ENCODE measurements around the gene ADA. TPM values are rescaled to one million over a fixed set of nuclear protein-coding genes. Genes with fewer than 3 reads are reported as not detected.
"Not testable (repeated sequence)": the region's sequence is repeated elsewhere in the genome, so short reads cannot be mapped to it uniquely, and the experiment has no call there.

ADA gene
- total RNA-seq, 4 donors from 2014 or later, result 4.0 to 13.9 (median 7.1) TPM

GRCh38 chr20:44594730-44595129 is 56.8 kb downstream of the ADA start:
- TF ChIP-seq POLR2A (IDR thresholded peaks at IDR 0.05) (no peak), CTCF (IDR thresholded peaks at IDR 0.05) (no peak)
- Histone ChIP-seq H3K9me3 (no peaks in the 10 kb centered on the region), H3K36me3 (peaks cover 0 to 16% of the 10 kb centered on the region in 2 donors), H3K4me1 (peaks cover 0 to 41% of the 10 kb centered on the region in 2 donors), H3K4me3 (replicated peaks in 1 of 3) (no peak overlapping the region), H3K27ac (no peak overlapping the region), H3K27me3 (no peaks in the 10 kb centered on the region)
- no peak for DNase-seq
- intact Hi-C loops (cut with DNase I), result no loop called here
- 50 to 100% methylated on average over 1 of the region's 1 CpG for WGBS, 2 donors

- peaks cover 0 to 16% of the 10 kb centered on the region in 2 donors for H3K36me3 ChIP-seq
- H3K27me3 ChIP-seq, result no peaks in the 10 kb centered on the region
- 82 to 84% methylated on average over 2 of the region's 2 CpGs for WGBS, 2 donors
- H3K4me1 ChIP-seq, result peaks cover 0 to 31% of the 10 kb centered on the region in 2 donors
- TF ChIP-seq POLR2A (IDR thresholded peaks at IDR 0.05), result no peak
- no peak for TF ChIP-seq CTCF (IDR thresholded peaks at IDR 0.05)
- H3K9me3 ChIP-seq, result no peaks in the 10 kb centered on the region
- H3K4me3 ChIP-seq (replicated peaks in 1 of 3), result no peak overlapping the region
- no peak for DNase-seq
- intact Hi-C loops (cut with DNase I), result no loop called here
- no peak overlapping the region for H3K27ac ChIP-seq
Observed at GRCh38 chr20:44593751-44594150, 57.7 kb downstream of the ADA start.

- Histone ChIP-seq H3K4me1 (peaks cover 0 to 23% of the 10 kb centered on the region in 2 donors), H3K36me3 (peaks cover 0 to 16% of the 10 kb centered on the region in 2 donors), H3K27ac (no peak overlapping the region), H3K27me3 (no peaks in the 10 kb centered on the region), H3K4me3 (replicated peaks in 1 of 3) (no peak overlapping the region), H3K9me3 (no peaks in the 10 kb centered on the region)
- TF ChIP-seq CTCF (IDR thresholded peaks at IDR 0.05) (no peak), POLR2A (IDR thresholded peaks at IDR 0.05) (no peak)
- intact Hi-C loops (cut with DNase I), result no loop called here
- DNase-seq, result no peak
- WGBS, 2 donors, result 90 to 91% methylated on average over 3 of the region's 3 CpGs
Observed at GRCh38 chr20:44592366-44592765, 59.1 kb downstream of the ADA start.

- peaks cover 0 to 25% of the 10 kb centered on the region in 2 donors for H3K4me1 ChIP-seq
- no peaks in the 10 kb centered on the region for H3K9me3 ChIP-seq
- H3K4me3 ChIP-seq (replicated peaks in 1 of 3), result no peak overlapping the region
- no peak overlapping the region for H3K27ac ChIP-seq
- H3K36me3 ChIP-seq, result peaks cover 0 to 16% of the 10 kb centered on the region in 2 donors
- no peak for TF ChIP-seq POLR2A (IDR thresholded peaks at IDR 0.05)
- TF ChIP-seq CTCF (IDR thresholded peaks at IDR 0.05), result no peak
- DNase-seq, result no peak
- WGBS, 2 donors, result 90 to 92% methylated on average over 9 of the region's 9 CpGs
- intact Hi-C loops (cut with DNase I), result no loop called here
- no peaks in the 10 kb centered on the region for H3K27me3 ChIP-seq
Observed at GRCh38 chr20:44590980-44591778, 60.3 kb downstream of the ADA start.

GRCh38 chr20:44589537-44589936 is 62.0 kb downstream of the ADA start:
- no peak overlapping the region for H3K27ac ChIP-seq
- WGBS, 2 donors, result 85 to 89% methylated on average over 4 of the region's 4 CpGs
- H3K4me1 ChIP-seq, result peaks cover 10 to 30% of the 10 kb centered on the region in 2 donors

GRCh38 chr20:44588321-44588720 is 63.2 kb downstream of the ADA start:
- H3K9me3 ChIP-seq; DNase-seq; H3K27ac ChIP-seq; H3K27me3 ChIP-seq; intact Hi-C loops (cut with DNase I); H3K4me3 ChIP-seq (replicated peaks in 1 of 3): not testable (repeated sequence)
- 96 to 97% methylated on average over 9 of the region's 9 CpGs for WGBS, 2 donors
- Histone ChIP-seq H3K36me3 (peaks cover 0 to 16% of the 10 kb centered on the region in 2 donors), H3K4me1 (peaks cover 10 to 25% of the 10 kb centered on the region in 2 donors)

More at GRCh38 chr20:44589537-44589936, 62.0 kb downstream of the ADA start:
- no peak overlapping the region for H3K4me3 ChIP-seq (replicated peaks in 1 of 3)
- intact Hi-C loops (cut with DNase I), result no loop called here
- peaks cover 0 to 16% of the 10 kb centered on the region in 2 donors for H3K36me3 ChIP-seq
- no peaks in the 10 kb centered on the region for H3K27me3 ChIP-seq
- no peak for TF ChIP-seq POLR2A (IDR thresholded peaks at IDR 0.05)
- TF ChIP-seq CTCF (IDR thresholded peaks at IDR 0.05), result no peak
- H3K9me3 ChIP-seq, result no peaks in the 10 kb centered on the region
- no peak for DNase-seq
